Erythroblast (primary cell): ENCODE data around the gene IZUMO4.
A peak's percentile ranks its signal among the peaks of the same experiment; 100 is the strongest.

Experiments used
- GATA1 ChIP-seq: IDR thresholded peaks from 2 replicates; pipeline ENCODE4 v1.6.1; 2011; ENCODE audit warnings: low read depth, mild to moderate bottlenecking, control low read depth, low read length, moderate library complexity
- POLR2A ChIP-seq: IDR thresholded peaks from 2 replicates; pipeline ENCODE4 v1.6.1; 2011; ENCODE audit warnings: mild to moderate bottlenecking, low read length

DNA sequence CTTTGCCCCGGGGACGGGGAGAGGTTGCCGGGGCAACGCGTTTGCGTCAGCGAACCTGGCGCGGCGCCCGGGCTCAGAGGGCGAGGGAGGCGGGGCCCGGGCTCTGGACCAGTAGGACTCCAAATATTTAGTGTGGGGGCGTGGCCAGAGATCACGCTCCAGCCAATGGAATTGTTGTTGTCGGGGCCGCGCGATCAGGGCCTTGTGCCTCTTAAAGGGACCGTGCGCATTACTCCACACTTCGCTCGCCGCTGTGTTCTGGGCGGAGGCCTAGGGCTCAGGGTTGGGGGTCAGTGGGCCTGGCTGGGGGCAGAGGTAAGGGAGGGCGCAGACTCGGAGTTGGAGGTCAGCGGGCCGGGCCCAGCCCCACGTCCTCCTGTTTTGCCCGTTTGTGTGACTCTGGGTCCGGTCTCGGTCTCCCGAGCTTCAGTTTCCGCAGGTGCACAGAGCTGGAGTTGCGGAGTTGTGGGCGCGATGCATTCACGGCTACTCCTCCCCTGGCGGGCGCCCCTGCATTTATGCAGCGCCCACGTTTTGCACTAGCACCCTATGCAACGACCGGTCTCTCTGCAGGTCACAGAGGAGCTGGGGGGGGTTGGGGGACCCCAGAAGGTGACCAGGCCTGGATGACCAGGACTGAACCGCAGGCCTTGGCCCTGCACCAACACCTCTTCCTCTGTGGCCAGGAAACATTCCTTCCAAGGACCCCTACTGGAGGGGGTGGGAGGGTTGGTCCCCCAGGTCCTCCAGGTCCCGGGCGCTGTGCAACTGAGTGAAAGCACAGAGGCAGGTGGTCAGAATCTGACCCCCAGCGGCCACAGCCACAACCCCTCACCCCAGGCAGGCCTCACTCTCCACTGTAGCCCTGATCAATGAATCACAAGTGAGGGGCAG is 35.0 kb upstream of the IZUMO4 start:
- TF ChIP-seq POLR2A (peak; percentile 71), GATA1 (no peak)
